ENCODE results near the gene PIKFYVE.

DNA sequence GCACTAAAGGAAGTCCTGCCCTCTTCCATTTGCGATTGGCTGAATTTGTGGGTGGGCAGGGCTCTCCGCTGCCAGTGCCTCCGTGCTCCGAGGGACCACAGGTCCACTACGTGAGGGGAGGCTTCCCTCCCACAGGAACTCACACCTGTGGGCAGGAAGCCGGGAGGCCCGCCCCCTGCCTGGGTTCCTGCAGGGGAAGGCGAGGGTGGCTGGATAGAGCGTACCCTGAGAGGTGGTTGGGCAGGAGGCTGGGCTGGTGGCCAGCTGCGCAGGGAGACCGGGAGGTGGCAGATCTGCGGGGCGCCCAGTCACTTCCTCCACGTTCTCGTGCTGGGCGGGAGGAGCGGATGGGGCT, 93.6 kb downstream of the PIKFYVE start:
- no peak for TF ChIP-seq CTCF (IDR thresholded peaks at IDR 0.05; ENCODE audit: insufficient read depth, low read length, poor library complexity, severe bottlenecking)
- no peak for TF ChIP-seq EZH2phosphoT487 (conservative IDR thresholded peaks at IDR 0.05; ENCODE audit: low read length)
